ENCODE results near the gene ANKRD13B.

The ANKRD13B gene

DNA sequence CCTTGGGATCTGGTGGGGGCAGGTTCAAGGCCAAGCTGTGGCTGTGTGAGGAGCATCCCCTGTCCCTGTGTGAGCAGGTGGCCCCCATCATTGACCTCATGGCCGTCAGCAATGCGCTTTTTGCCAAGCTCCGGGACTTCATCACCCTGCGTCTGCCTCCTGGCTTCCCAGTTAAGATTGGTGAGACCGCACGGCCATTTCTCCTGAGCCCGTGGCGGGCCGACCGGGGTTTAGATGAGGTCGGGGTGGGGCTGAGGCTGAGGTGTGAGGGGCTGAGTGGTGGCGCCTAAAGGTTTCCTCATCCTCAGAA lies 19.1 kb downstream of the ANKRD13B start:
- no peak for TF ChIP-seq CTCF (IDR thresholded peaks at IDR 0.05; ENCODE audit: insufficient read depth, low read depth, low read length, missing control alignments)
- H3K4me3 ChIP-seq (ENCODE audit: low read length): no peak overlapping the region
- DNase-seq (ENCODE audit: low read depth): no peak

- H3K4me3 ChIP-seq (ENCODE audit: low read length): no peak overlapping the region
Measured at GRCh38 chr17:29612404-29613280, 19.7 kb downstream of the ANKRD13B start.

GRCh38 chr17:29613352-29613837 lies 20.5 kb downstream of the ANKRD13B start:
- TF ChIP-seq CTCF (IDR thresholded peaks at IDR 0.05; ENCODE audit: insufficient read depth, low read depth, low read length, missing control alignments): peak; percentile 57
- H3K4me3 ChIP-seq (ENCODE audit: low read length): peak overlapping the region; percentile 13
- DNase-seq (ENCODE audit: low read depth): peak; percentile 92

More at GRCh38 chr17:29612404-29613280, 19.7 kb downstream of the ANKRD13B start:
- DNase-seq (ENCODE audit: low read depth): no peak
- TF ChIP-seq CTCF (IDR thresholded peaks at IDR 0.05; ENCODE audit: insufficient read depth, low read depth, low read length, missing control alignments): no peak

GRCh38 chr17:29613856-29614255 lies 20.9 kb downstream of the ANKRD13B start:
- no peak for TF ChIP-seq CTCF (IDR thresholded peaks at IDR 0.05; ENCODE audit: insufficient read depth, low read depth, low read length, missing control alignments)
- H3K4me3 ChIP-seq (ENCODE audit: low read length): no peak overlapping the region
- DNase-seq (ENCODE audit: low read depth): no peak

GRCh38 chr17:29614349-29615047 lies 21.6 kb downstream of the ANKRD13B start:
- TF ChIP-seq CTCF (IDR thresholded peaks at IDR 0.05; ENCODE audit: insufficient read depth, low read depth, low read length, missing control alignments): no peak
- DNase-seq (ENCODE audit: low read depth): no peak
- no peak overlapping the region for H3K4me3 ChIP-seq (ENCODE audit: low read length)

DNA sequence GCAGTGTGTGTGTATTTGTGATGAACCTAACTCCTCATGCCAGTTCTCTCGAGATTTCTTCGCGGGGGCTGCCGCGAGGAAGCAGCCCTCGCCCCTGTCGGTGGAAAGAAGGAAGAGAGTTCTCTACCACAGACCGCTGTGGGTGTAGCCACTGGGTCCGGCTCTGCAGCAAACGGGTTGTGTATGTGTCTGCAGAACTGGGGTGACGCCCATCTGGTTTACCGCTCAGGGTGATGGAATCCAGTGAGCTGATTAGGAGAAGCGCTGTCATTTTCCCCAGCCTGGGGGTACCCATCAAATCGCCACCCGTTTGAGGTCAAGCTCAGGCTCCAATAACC lies 22.1 kb downstream of the ANKRD13B start:
- peak overlapping the region; percentile 30 for H3K4me3 ChIP-seq (ENCODE audit: low read length)
- no peak for TF ChIP-seq CTCF (IDR thresholded peaks at IDR 0.05; ENCODE audit: insufficient read depth, low read depth, low read length, missing control alignments)
- DNase-seq (ENCODE audit: low read depth): peak; percentile 50
